ENCODE data around the gene TAPBP. TPM values are rescaled to one million over a fixed set of nuclear protein-coding genes. Genes with fewer than 3 reads are reported as not detected.

TAPBP gene
- total RNA-seq, 2 donors from 2014 or later = 7.0 to 11.1 TPM

- 90% methylated on average over 4 to 9 of the region's 9 CpGs for WGBS, 2 experiments (ENCODE audit: insufficient coverage in 1 of 2, insufficient read length in 1 of 2)
- no peak overlapping the region for H3K4me3 ChIP-seq (ENCODE audit: low read length)
- H3K4me3 Mint-ChIP-seq = no peak overlapping the region
- no peaks in the 10 kb centered on the region for H3K9me3 ChIP-seq (ENCODE audit: control insufficient read depth, low read length)
- DNase-seq = no peak
- no peaks in the 10 kb centered on the region for H3K9me3 Mint-ChIP-seq
- peaks cover 33% of the 10 kb centered on the region for H3K4me1 Mint-ChIP-seq
- no peak for TF ChIP-seq CTCF (conservative IDR thresholded peaks at IDR 0.05)
- no peak overlapping the region for H3K9ac ChIP-seq (ENCODE audit: extremely low read depth, low read length, poor library complexity, severe bottlenecking)
- H3K4me1 ChIP-seq (ENCODE audit: control insufficient read depth, insufficient read depth, low read length) = no peaks in the 10 kb centered on the region
- no peaks in the 10 kb centered on the region for H3K27me3 ChIP-seq (ENCODE audit: control insufficient read depth, insufficient read depth, low read length, poor library complexity, severe bottlenecking)
- no peak overlapping the region for H3K27ac Mint-ChIP-seq
- peaks cover 51% of the 10 kb centered on the region for H3K36me3 Mint-ChIP-seq (ENCODE audit: low read depth)
- no peak overlapping the region for H3K27ac ChIP-seq (ENCODE audit: low read depth, low read length)
- H3K27me3 Mint-ChIP-seq (ENCODE audit: insufficient read depth) = no peaks in the 10 kb centered on the region
- peaks cover 63% of the 10 kb centered on the region for H3K36me3 ChIP-seq (ENCODE audit: control insufficient read depth, insufficient read depth, low read length)
Measured at GRCh38 chr6:33278392-33278741, 35.5 kb downstream of the TAPBP start.

- Mint-ChIP-seq H3K4me3 (peak overlapping the region; percentile 98), H3K4me1 (peaks cover 35% of the 10 kb centered on the region), H3K9me3 (no peaks in the 10 kb centered on the region), H3K36me3 (ENCODE audit: low read depth) (peaks cover 56% of the 10 kb centered on the region), H3K27ac (peak overlapping the region; percentile 92), H3K27me3 (ENCODE audit: insufficient read depth) (no peaks in the 10 kb centered on the region)
- Histone ChIP-seq H3K4me1 (ENCODE audit: control insufficient read depth, insufficient read depth, low read length) (no peaks in the 10 kb centered on the region), H3K27ac (ENCODE audit: low read depth, low read length) (peak overlapping the region; percentile 77), H3K9ac (ENCODE audit: extremely low read depth, low read length, poor library complexity, severe bottlenecking) (peak overlapping the region; percentile 42), H3K9me3 (ENCODE audit: control insufficient read depth, low read length) (no peaks in the 10 kb centered on the region), H3K4me3 (ENCODE audit: low read length) (peak overlapping the region; percentile 98), H3K27me3 (ENCODE audit: control insufficient read depth, insufficient read depth, low read length, poor library complexity, severe bottlenecking) (no peaks in the 10 kb centered on the region), H3K36me3 (ENCODE audit: control insufficient read depth, insufficient read depth, low read length) (peaks cover 66% of the 10 kb centered on the region)
- peak; percentile 66 for DNase-seq
- WGBS, 2 experiments (ENCODE audit: insufficient coverage in 1 of 2, insufficient read length in 1 of 2) = 60 to 69% methylated on average over 30 to 39 of the region's 39 CpGs
- TF ChIP-seq CTCF (conservative IDR thresholded peaks at IDR 0.05) = peak; percentile 12
Measured at GRCh38 chr6:33277663-33278391, 36.1 kb downstream of the TAPBP start.

GRCh38 chr6:33276864-33277662, 36.8 kb downstream of the TAPBP start, which contains the start of gene B3GALT4:
Gene B3GALT4 (plus strand): TSS chr6:33277123. CDS start chr6:33277420, 297 bp downstream.
- peak; percentile 79 for TF ChIP-seq CTCF (conservative IDR thresholded peaks at IDR 0.05)
- peak; percentile 95 for DNase-seq
- H3K36me3 ChIP-seq (ENCODE audit: control insufficient read depth, insufficient read depth, low read length) = peaks cover 69% of the 10 kb centered on the region
- H3K9ac ChIP-seq (ENCODE audit: extremely low read depth, low read length, poor library complexity, severe bottlenecking) = peak within 1 kb of the TSS; percentile 42
- H3K9me3 Mint-ChIP-seq = no peaks in the 10 kb centered on the region
- no peaks in the 10 kb centered on the region for H3K27me3 ChIP-seq (ENCODE audit: control insufficient read depth, insufficient read depth, low read length, poor library complexity, severe bottlenecking)
- no peaks in the 10 kb centered on the region for H3K27me3 Mint-ChIP-seq (ENCODE audit: insufficient read depth)
- peak within 1 kb of the TSS; percentile 98 for H3K4me3 ChIP-seq (ENCODE audit: low read length)
- H3K36me3 Mint-ChIP-seq (ENCODE audit: low read depth) = peaks cover 58% of the 10 kb centered on the region
- H3K4me1 Mint-ChIP-seq = peaks cover 35% of the 10 kb centered on the region
- no peaks in the 10 kb centered on the region for H3K9me3 ChIP-seq (ENCODE audit: control insufficient read depth, low read length)
- H3K27ac Mint-ChIP-seq = peak within 1 kb of the TSS; percentile 92
- H3K27ac ChIP-seq (ENCODE audit: low read depth, low read length) = peak within 1 kb of the TSS; percentile 77
- H3K4me1 ChIP-seq (ENCODE audit: control insufficient read depth, insufficient read depth, low read length) = no peaks in the 10 kb centered on the region
- 2 to 5% methylated on average over 28 to 80 of the region's 80 CpGs for WGBS, 2 experiments (ENCODE audit: insufficient coverage in 1 of 2, insufficient read length in 1 of 2)
- peak within 1 kb of the TSS; percentile 98 for H3K4me3 Mint-ChIP-seq

All from endodermal cell (in vitro differentiated cells).